ENCODE data around the gene FAM193B. TPM values are rescaled to one million over a fixed set of nuclear protein-coding genes. Genes with fewer than 3 reads are reported as not detected.

FAM193B gene
- total RNA-seq, 3 donors from 2014 or later (not counting 1 experiment from before 2014, with no cell fraction given) = 203 to 235 (median 216) TPM

GRCh38 chr5:177542816-177543465 lies 11.4 kb downstream of the FAM193B start:
- 98% methylated on average over 4 of the region's 4 CpGs for WGBS (ENCODE audit: insufficient coverage)
- Histone ChIP-seq H3K27ac (ENCODE audit: low read length) (no peak overlapping the region), H3K4me3 (ENCODE audit: low read length) (no peak overlapping the region), H3K27me3 (ENCODE audit: control insufficient read depth, insufficient read depth, low read length) (no peaks in the 10 kb centered on the region), H3K4me1 (ENCODE audit: control insufficient read depth, insufficient read depth, low read length) (no peaks in the 10 kb centered on the region), H3K9me3 (ENCODE audit: control insufficient read depth, insufficient read depth, low read length) (no peaks in the 10 kb centered on the region), H3K36me3 (ENCODE audit: control insufficient read depth, insufficient read depth, low read length) (peaks cover 12% of the 10 kb centered on the region)
- H3K9me3 Mint-ChIP-seq = no peaks in the 10 kb centered on the region
- DNase-seq (no peak), ATAC-seq (no peak)
- peak overlapping the region in 1 of 2 donors; percentile 2 for H3K27ac Mint-ChIP-seq
- H3K4me1 Mint-ChIP-seq = peaks cover 31 to 33% of the 10 kb centered on the region in 2 donors
- intact Hi-C loops (cut with micrococcal nuclease) = no loop called here
- TF ChIP-seq CTCF (IDR thresholded peaks at IDR 0.05) = no peak
- H3K4me3 Mint-ChIP-seq = no peak overlapping the region
- H3K27me3 Mint-ChIP-seq (ENCODE audit: low read depth in 2 of 2) = no peaks in the 10 kb centered on the region
- no peaks in the 10 kb centered on the region for H3K36me3 Mint-ChIP-seq

- H3K27ac Mint-ChIP-seq = no peak overlapping the region
- DNase-seq (no peak), ATAC-seq (no peak)
- no peak overlapping the region for H3K4me3 Mint-ChIP-seq
- H3K36me3 Mint-ChIP-seq = no peaks in the 10 kb centered on the region
- Histone ChIP-seq H3K4me3 (ENCODE audit: low read length) (no peak overlapping the region), H3K9me3 (ENCODE audit: control insufficient read depth, insufficient read depth, low read length) (no peaks in the 10 kb centered on the region), H3K27me3 (ENCODE audit: control insufficient read depth, insufficient read depth, low read length) (no peaks in the 10 kb centered on the region), H3K4me1 (ENCODE audit: control insufficient read depth, insufficient read depth, low read length) (no peaks in the 10 kb centered on the region), H3K27ac (ENCODE audit: low read length) (no peak overlapping the region), H3K36me3 (ENCODE audit: control insufficient read depth, insufficient read depth, low read length) (peaks cover 32% of the 10 kb centered on the region)
- no peaks in the 10 kb centered on the region for H3K9me3 Mint-ChIP-seq
- intact Hi-C loops (cut with micrococcal nuclease) = no loop called here
- TF ChIP-seq CTCF (IDR thresholded peaks at IDR 0.05) = no peak
- no peaks in the 10 kb centered on the region for H3K27me3 Mint-ChIP-seq (ENCODE audit: low read depth in 2 of 2)
- WGBS (ENCODE audit: insufficient coverage) = 92% methylated on average over 3 of the region's 3 CpGs
- H3K4me1 Mint-ChIP-seq = peaks cover 23 to 30% of the 10 kb centered on the region in 2 donors
These were observed 13.9 kb downstream of the FAM193B start for GRCh38 chr5:177540438-177540837.

DNA sequence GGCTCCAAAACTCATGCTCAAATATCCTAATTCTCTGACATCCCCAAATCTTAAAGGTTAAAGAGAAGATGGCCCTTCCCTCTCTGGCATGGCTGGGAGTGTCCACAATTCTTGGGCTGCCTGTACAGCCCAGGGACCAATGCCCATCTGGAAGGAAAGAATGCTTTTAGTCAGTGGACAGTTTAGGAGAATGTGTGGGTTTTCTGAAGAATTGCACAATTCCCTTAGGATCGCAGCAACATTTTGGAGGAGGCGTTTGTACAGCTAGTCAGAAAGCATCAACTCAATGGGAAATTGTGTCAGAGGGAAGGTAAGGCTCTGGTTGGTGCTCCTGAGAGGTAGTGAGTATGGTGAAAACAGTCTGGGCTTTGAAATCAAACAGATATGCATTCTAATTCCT lies 15.0 kb downstream of the FAM193B start:
- peaks cover 23 to 30% of the 10 kb centered on the region in 2 donors for H3K4me1 Mint-ChIP-seq
- H3K27me3 Mint-ChIP-seq (ENCODE audit: low read depth in 2 of 2) = no peaks in the 10 kb centered on the region
- Histone ChIP-seq H3K4me3 (ENCODE audit: low read length) (no peak overlapping the region), H3K36me3 (ENCODE audit: control insufficient read depth, insufficient read depth, low read length) (peaks cover 36% of the 10 kb centered on the region), H3K27me3 (ENCODE audit: control insufficient read depth, insufficient read depth, low read length) (no peaks in the 10 kb centered on the region), H3K27ac (ENCODE audit: low read length) (no peak overlapping the region), H3K9me3 (ENCODE audit: control insufficient read depth, insufficient read depth, low read length) (no peaks in the 10 kb centered on the region), H3K4me1 (ENCODE audit: control insufficient read depth, insufficient read depth, low read length) (no peaks in the 10 kb centered on the region)
- no peaks in the 10 kb centered on the region for H3K36me3 Mint-ChIP-seq
- H3K4me3 Mint-ChIP-seq = no peak overlapping the region
- WGBS (ENCODE audit: insufficient coverage) = 100% methylated on average over 2 of the region's 2 CpGs
- intact Hi-C loops (cut with micrococcal nuclease) = no loop called here
- ATAC-seq (no peak), DNase-seq (no peak)
- H3K9me3 Mint-ChIP-seq = no peaks in the 10 kb centered on the region
- TF ChIP-seq CTCF (IDR thresholded peaks at IDR 0.05) = no peak
- no peak overlapping the region for H3K27ac Mint-ChIP-seq

- Mint-ChIP-seq H3K9me3 (no peaks in the 10 kb centered on the region), H3K27me3 (ENCODE audit: low read depth in 2 of 2) (no peaks in the 10 kb centered on the region), H3K27ac (no peak overlapping the region), H3K4me3 (no peak overlapping the region), H3K4me1 (peaks cover 19 to 30% of the 10 kb centered on the region in 2 donors), H3K36me3 (no peaks in the 10 kb centered on the region)
- Histone ChIP-seq H3K9me3 (ENCODE audit: control insufficient read depth, insufficient read depth, low read length) (no peaks in the 10 kb centered on the region), H3K27ac (ENCODE audit: low read length) (no peak overlapping the region), H3K4me3 (ENCODE audit: low read length) (no peak overlapping the region), H3K36me3 (ENCODE audit: control insufficient read depth, insufficient read depth, low read length) (peaks cover 38% of the 10 kb centered on the region), H3K4me1 (ENCODE audit: control insufficient read depth, insufficient read depth, low read length) (no peaks in the 10 kb centered on the region), H3K27me3 (ENCODE audit: control insufficient read depth, insufficient read depth, low read length) (no peaks in the 10 kb centered on the region)
- 95% methylated on average over 10 of the region's 10 CpGs for WGBS (ENCODE audit: insufficient coverage)
- no peak for ATAC-seq
- DNase-seq = no peak
- intact Hi-C loops (cut with micrococcal nuclease) = no loop called here
- TF ChIP-seq CTCF (IDR thresholded peaks at IDR 0.05) = no peak
These were observed 15.5 kb downstream of the FAM193B start for GRCh38 chr5:177538876-177539275.

All from natural killer cell (primary cell).